Cardiac muscle cell (in vitro differentiated cells and primary cell): ENCODE measurements around the gene SRPK2. TPM values are rescaled to one million over a fixed set of nuclear protein-coding genes. Genes with fewer than 3 reads are reported as not detected.

ENCODE experiments used
- DNase-seq, 2 donors: peaks; one replicate each; pipeline versions ENCODE4 v3.0.0 to v3.0.0-alpha.2; 2010 to 2017; ENCODE audit warnings: low read depth in 1 of 2, low spot score in 1 of 2
- H3K27ac ChIP-seq: fragments of 200-600 bp; sonication (generic); 2 replicates; pipeline ENCODE4 v1.5.1; 2016
- H3K27me3 ChIP-seq: fragments of 200-600 bp; sonication (generic); 2 replicates; pipeline ENCODE4 v1.6.0; 2016; ENCODE audit warnings: control low read depth
- H3K36me3 ChIP-seq: fragments of 200-600 bp; sonication (generic); 2 replicates; pipeline ENCODE4 v1.5.1; 2016; ENCODE audit warnings: control low read depth
- H3K4me1 ChIP-seq: fragments of 200-600 bp; sonication (generic); 2 replicates; pipeline ENCODE4 v1.8.1; 2017; ENCODE audit warnings: low read depth, mild to moderate bottlenecking, mixed run types
- H3K4me3 ChIP-seq: fragments of 200-600 bp; sonication (generic); 2 replicates; pipeline ENCODE4 v1.5.1; 2016; ENCODE audit warnings: mild to moderate bottlenecking
- H3K9me3 ChIP-seq: fragments of 200-600 bp; sonication (generic); 2 replicates; pipeline ENCODE4 v1.5.1; 2017; ENCODE audit warnings: low read depth, mild to moderate bottlenecking, control low read depth
- polyA plus RNA-seq: library from polyadenylated mRNA; unstranded; fragments of >200 nt; fragmentation: Nextera tagmentation; extraction: Ambion mirVana; gene quantifications from 2 replicates; pipeline ENCODE4 v1.2.1, GENCODE V29; 2016
- total RNA-seq: library from RNA; depleted of rRNA; stranded (reverse); fragments of >200 nt; gene quantifications from 2 replicates; pipeline ENCODE4 v1.2.3, GENCODE V29; 2016
- TF ChIP-seq, protein P1 (sequence below): IDR thresholded peaks from 2 replicates; pipeline ENCODE4 v1.5.1; 2012; ENCODE audit warnings: low read depth, mild to moderate bottlenecking, low read length

SRPK2 gene
- total and polyA plus RNA-seq, 2 experiments from 2014 or later: 35.4 to 37.1 TPM

- no peak overlapping the region for H3K27ac ChIP-seq
- H3K4me1 ChIP-seq: peaks cover 5% of the 10 kb centered on the region
- TF ChIP-seq, protein P1, sequence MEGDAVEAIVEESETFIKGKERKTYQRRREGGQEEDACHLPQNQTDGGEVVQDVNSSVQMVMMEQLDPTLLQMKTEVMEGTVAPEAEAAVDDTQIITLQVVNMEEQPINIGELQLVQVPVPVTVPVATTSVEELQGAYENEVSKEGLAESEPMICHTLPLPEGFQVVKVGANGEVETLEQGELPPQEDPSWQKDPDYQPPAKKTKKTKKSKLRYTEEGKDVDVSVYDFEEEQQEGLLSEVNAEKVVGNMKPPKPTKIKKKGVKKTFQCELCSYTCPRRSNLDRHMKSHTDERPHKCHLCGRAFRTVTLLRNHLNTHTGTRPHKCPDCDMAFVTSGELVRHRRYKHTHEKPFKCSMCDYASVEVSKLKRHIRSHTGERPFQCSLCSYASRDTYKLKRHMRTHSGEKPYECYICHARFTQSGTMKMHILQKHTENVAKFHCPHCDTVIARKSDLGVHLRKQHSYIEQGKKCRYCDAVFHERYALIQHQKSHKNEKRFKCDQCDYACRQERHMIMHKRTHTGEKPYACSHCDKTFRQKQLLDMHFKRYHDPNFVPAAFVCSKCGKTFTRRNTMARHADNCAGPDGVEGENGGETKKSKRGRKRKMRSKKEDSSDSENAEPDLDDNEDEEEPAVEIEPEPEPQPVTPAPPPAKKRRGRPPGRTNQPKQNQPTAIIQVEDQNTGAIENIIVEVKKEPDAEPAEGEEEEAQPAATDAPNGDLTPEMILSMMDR: no peak
- peak in 1 of 2 donors; percentile 22 for DNase-seq
- H3K27me3 ChIP-seq: no peaks in the 10 kb centered on the region
- no peaks in the 10 kb centered on the region for H3K9me3 ChIP-seq
- H3K36me3 ChIP-seq: no peaks in the 10 kb centered on the region
- H3K4me3 ChIP-seq: no peak overlapping the region
These were observed 257.6 kb downstream of the SRPK2 start for GRCh38 chr7:105131033-105131656.

DNA sequence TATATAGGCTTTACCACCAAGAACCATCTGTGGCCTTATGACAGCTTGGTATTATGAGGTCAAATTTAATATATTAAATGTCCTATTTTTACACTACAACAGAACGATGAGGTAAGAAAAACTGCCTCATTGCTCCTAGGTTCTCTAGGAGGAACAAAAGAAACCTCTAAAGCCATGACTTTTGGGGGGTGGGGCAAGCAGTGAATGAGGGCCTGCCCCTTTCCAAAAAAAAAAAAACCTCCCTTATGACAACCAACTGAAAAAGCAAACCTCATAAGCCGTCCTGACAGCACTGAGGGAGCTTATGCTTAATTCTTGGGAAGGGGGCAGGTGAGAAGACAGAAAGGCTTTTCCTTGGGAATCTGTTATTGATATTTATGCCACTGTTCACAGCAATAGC is 258.1 kb downstream of the SRPK2 start:
- DNase-seq: no peak
- Histone ChIP-seq H3K36me3 (no peaks in the 10 kb centered on the region), H3K27me3 (no peaks in the 10 kb centered on the region), H3K27ac (no peak overlapping the region), H3K4me3 (no peak overlapping the region), H3K4me1 (peaks cover 4% of the 10 kb centered on the region), H3K9me3 (no peaks in the 10 kb centered on the region)
- TF ChIP-seq, protein P1: no peak

DNA sequence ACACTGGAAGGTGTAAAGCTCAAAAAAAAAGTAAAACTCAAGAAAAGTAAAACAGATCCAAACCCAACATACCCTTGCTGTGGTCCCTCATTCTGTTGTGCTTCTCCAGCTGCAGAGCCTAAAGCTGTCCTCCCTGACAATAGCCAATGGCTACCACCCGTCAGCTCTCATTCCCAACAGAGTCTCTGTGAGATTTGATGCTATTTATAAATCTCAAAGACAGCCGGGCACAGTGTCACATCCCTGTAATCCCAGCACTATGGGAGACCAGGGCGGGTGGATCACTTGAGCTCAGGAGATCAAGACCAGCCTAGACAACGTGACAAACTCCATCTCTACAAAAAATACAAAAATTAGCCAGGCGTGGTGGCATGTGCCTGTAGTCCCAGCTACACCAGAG is 258.7 kb downstream of the SRPK2 start:
- TF ChIP-seq, protein P1: no peak
- no peak overlapping the region for H3K4me3 ChIP-seq
- H3K36me3 ChIP-seq: no peaks in the 10 kb centered on the region
- H3K27me3 ChIP-seq: no peaks in the 10 kb centered on the region
- H3K27ac ChIP-seq: no peak overlapping the region
- DNase-seq: no peak
- peaks cover under 1% of the 10 kb centered on the region for H3K4me1 ChIP-seq
- no peaks in the 10 kb centered on the region for H3K9me3 ChIP-seq

GRCh38 chr7:105127179-105127578 is 261.5 kb downstream of the SRPK2 start:
- Histone ChIP-seq H3K27me3 (no peaks in the 10 kb centered on the region), H3K27ac (no peak overlapping the region), H3K4me3 (no peak overlapping the region), H3K4me1 (no peaks in the 10 kb centered on the region), H3K9me3 (no peaks in the 10 kb centered on the region), H3K36me3 (no peaks in the 10 kb centered on the region)
- DNase-seq: no peak
- TF ChIP-seq, protein P1: no peak

- Histone ChIP-seq H3K4me1 (no peaks in the 10 kb centered on the region), H3K9me3 (no peaks in the 10 kb centered on the region), H3K4me3 (no peak overlapping the region), H3K27ac (no peak overlapping the region), H3K27me3 (no peaks in the 10 kb centered on the region), H3K36me3 (no peaks in the 10 kb centered on the region)
- no peak for DNase-seq
- TF ChIP-seq, protein P1: no peak
These were observed 262.2 kb downstream of the SRPK2 start for GRCh38 chr7:105126436-105126975.
